Activated CD4-positive, alpha-beta memory T cell treated with anti-CD3 and anti-CD28 coated beads for 36 hours (primary cell): ENCODE measurements around the gene DHCR7. TPM values are rescaled to one million over a fixed set of nuclear protein-coding genes. Genes with fewer than 3 reads are reported as not detected.

Experiments
- CTCF ChIA-PET: fragments of 350-600 bp; sonication (Branson Sonifier 250); formaldehyde crosslinking; loops from one replicate; lab custom pipeline; 2021; ENCODE audit warnings: antibody characterized with exemption, inconsistent platforms; lab: Charles Lee
- POLR2A ChIA-PET: fragments of 350-600 bp; sonication (Branson Sonifier 250); formaldehyde crosslinking; loops from one replicate; lab custom pipeline; 2021; ENCODE audit warnings: antibody characterized with exemption; lab: Charles Lee
- DNase-seq: peaks from one replicate; pipeline ENCODE4 v3.0.0-alpha.2; 2020
- H3K27ac Mint-ChIP-seq: one replicate; pipeline ENCODE4 v1.8.0; 2021; ENCODE audit warnings: mixed read lengths
- H3K27me3 Mint-ChIP-seq: one replicate; pipeline ENCODE4 v1.8.0; 2021; ENCODE audit warnings: mixed read lengths
- H3K36me3 Mint-ChIP-seq: one replicate; pipeline ENCODE4 v1.8.0; 2021; ENCODE audit warnings: mixed read lengths
- H3K4me1 Mint-ChIP-seq: one replicate; pipeline ENCODE4 v1.8.0; 2021; ENCODE audit warnings: low read depth, mixed read lengths
- H3K4me3 Mint-ChIP-seq: one replicate; pipeline ENCODE4 v1.8.0; 2021; ENCODE audit warnings: mild to moderate bottlenecking, mixed read lengths
- H3K9me3 Mint-ChIP-seq: one replicate; pipeline ENCODE4 v1.8.0; 2021; ENCODE audit warnings: mixed read lengths
- intact Hi-C: fragments of 100-400 bp; cut with micrococcal nuclease; formaldehyde crosslinking; loops from one replicate; pipeline ENCODE4 v1.15.1; 2023
- total RNA-seq, 2 experiments: library from RNA; stranded (reverse); gene quantifications; one replicate each; pipeline ENCODE4 v1.2.3, GENCODE V29; 2021

DHCR7 gene
- total RNA-seq, 2 experiments from 2014 or later = 61.4 to 63.5 TPM

DNA sequence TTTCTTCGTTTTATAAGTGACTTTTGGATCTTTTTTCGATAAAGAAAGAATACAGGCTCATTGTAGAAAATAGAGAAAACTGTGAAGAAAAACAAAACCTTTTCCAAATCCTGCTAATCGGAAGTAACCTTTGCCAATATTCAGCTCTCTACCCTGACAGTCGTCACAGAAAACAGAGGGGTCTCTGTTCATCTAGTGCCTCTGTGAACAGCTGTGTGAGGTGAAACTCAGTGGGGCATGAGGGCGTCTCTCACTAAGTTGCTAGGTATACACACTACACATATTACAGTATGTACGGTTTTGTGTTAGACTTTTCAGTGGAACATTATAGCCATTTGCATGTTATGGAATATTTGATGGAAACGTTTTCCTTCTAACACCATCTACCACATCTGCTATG, 39.4 kb downstream of the DHCR7 start:
- Mint-ChIP-seq H3K9me3 (peaks cover 5% of the 10 kb centered on the region), H3K36me3 (no peaks in the 10 kb centered on the region), H3K27me3 (peaks cover 13% of the 10 kb centered on the region), H3K27ac (no peak overlapping the region), H3K4me3 (no peak overlapping the region), H3K4me1 (no peaks in the 10 kb centered on the region)
- ChIA-PET CTCF (interaction anchor here (0.8 kb wide), 1 partner anchor 11 kb away, joined by 3 read pairs; no protein-coding TSS in a partner anchor), POLR2A (no interaction called here)
- intact Hi-C loops = no loop called here
- DNase-seq = no peak

DNA sequence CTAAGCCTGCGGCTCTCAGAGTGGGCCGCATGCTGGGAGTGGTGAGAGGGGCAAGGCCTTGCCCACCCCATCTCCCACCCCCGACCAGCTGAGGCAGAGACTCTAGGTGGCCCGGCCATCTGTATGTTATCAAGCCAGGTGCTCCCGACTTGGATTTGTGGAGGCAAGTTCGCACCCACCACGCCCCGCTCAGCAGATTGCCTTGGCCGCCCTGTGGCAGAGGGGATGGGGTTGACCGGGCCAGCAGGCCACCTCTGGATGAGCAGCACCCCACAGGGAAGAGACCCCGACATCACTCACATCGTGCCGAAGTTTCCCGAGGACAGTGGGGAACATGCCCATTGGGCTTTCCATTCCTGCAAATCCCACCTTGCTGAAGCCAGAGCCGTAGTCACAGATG, 40.8 kb downstream of the DHCR7 start:
- H3K27ac Mint-ChIP-seq = no peak overlapping the region
- peaks cover 5% of the 10 kb centered on the region for H3K9me3 Mint-ChIP-seq
- H3K4me3 Mint-ChIP-seq = no peak overlapping the region
- ChIA-PET POLR2A (no interaction called here), CTCF (no interaction called here)
- peaks cover 11% of the 10 kb centered on the region for H3K27me3 Mint-ChIP-seq
- no peak for DNase-seq
- intact Hi-C loops = no loop called here
- H3K36me3 Mint-ChIP-seq = no peaks in the 10 kb centered on the region
- H3K4me1 Mint-ChIP-seq = no peaks in the 10 kb centered on the region

DNA sequence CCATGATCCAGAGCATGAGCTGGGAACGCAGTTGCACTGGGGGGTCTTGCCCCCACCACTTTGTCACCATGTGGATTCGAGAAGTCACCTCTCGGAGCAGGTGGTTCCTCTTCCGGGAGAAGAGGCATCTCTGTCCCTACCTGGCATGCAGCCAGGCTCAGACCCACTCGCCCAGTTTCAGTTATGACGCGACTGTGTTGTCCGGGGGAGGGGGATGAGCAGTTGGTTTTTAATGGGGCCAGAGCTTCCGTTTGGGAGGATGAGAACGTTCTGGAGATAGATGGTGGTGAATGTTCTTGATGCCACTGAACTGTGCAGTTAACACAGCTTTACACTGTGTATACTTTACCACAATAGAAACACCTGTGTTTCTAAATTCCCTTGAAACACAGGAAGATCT, 41.5 kb downstream of the DHCR7 start:
- Mint-ChIP-seq H3K36me3 (no peaks in the 10 kb centered on the region), H3K4me1 (no peaks in the 10 kb centered on the region), H3K27me3 (peaks cover 9% of the 10 kb centered on the region), H3K27ac (no peak overlapping the region), H3K9me3 (peaks cover 5% of the 10 kb centered on the region), H3K4me3 (no peak overlapping the region)
- POLR2A ChIA-PET = no interaction called here
- DNase-seq = no peak
- intact Hi-C loops = no loop called here
- CTCF ChIA-PET = interaction anchor here (0.5 kb wide), 1 partner anchor 519 kb away, joined by 4 read pairs; no protein-coding TSS in a partner anchor

DNA sequence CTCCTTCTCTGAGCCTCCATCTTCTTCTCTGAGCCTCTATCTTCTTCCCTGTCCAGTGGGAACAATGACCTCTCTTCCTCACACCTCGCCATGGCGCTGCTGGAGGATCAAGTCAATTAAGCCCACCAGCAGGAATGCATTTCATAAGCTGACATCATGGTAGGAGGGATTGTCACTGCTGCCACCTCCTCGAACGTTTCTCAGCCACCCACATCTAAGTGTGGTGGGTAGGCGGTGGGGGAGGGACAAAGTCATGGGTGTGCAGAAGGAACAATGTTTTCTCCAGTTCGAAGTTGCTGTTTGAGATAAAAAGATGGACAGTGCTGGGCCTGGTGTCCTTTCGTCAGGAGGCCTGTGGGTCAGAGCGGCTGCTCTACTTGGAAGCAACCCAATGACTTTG, 44.0 kb downstream of the DHCR7 start:
- no peaks in the 10 kb centered on the region for H3K27me3 Mint-ChIP-seq
- POLR2A ChIA-PET = no interaction called here
- CTCF ChIA-PET = no interaction called here
- intact Hi-C loops = no loop called here
- DNase-seq = no peak
- no peak overlapping the region for H3K4me3 Mint-ChIP-seq
- no peaks in the 10 kb centered on the region for H3K4me1 Mint-ChIP-seq
- H3K36me3 Mint-ChIP-seq = no peaks in the 10 kb centered on the region
- H3K9me3 Mint-ChIP-seq = no peaks in the 10 kb centered on the region
- no peak overlapping the region for H3K27ac Mint-ChIP-seq

DNA sequence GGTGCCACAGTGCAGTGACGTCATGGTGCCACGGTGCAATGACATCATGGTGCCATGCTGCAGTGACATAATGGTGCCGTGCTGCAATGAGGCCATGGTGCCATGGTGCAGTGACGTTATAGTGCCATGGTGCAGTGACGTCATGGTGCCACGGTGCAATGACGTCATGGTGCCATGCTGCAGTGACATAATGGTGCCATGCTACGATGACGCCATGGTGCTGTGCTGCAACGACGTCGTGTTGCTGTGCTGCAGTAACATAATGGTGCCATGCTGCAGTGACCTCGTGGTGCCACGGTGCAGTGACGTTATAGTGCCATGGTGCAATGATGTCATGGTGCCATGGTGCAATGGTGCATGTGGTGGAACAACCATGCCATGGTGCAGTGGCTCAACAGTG, 45.3 kb downstream of the DHCR7 start:
- no peaks in the 10 kb centered on the region for H3K9me3 Mint-ChIP-seq
- no peaks in the 10 kb centered on the region for H3K4me1 Mint-ChIP-seq
- intact Hi-C loops = no loop called here
- no peak overlapping the region for H3K27ac Mint-ChIP-seq
- no peaks in the 10 kb centered on the region for H3K36me3 Mint-ChIP-seq
- DNase-seq = no peak
- CTCF ChIA-PET = no interaction called here
- H3K4me3 Mint-ChIP-seq = no peak overlapping the region
- H3K27me3 Mint-ChIP-seq = no peaks in the 10 kb centered on the region
- POLR2A ChIA-PET = no interaction called here

DNA sequence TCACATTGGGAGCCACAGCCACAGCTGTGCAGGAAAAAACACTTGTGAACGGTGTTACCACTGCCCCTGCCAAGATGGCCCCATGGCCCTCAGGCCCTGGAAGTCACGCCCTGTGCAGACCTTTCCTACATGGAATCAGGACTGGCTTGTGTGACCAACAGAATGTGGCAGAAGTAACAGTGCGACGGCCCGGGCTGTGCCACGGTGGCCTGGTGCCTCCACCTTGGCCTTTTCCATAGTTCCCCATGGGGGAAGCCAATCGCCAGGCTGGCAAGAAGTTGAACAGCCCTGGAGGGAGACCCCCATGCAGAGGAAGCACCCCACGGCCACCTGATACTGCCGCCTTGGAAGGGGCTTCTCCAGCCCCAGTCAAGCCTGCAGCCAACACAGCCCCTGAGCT, 48.0 kb downstream of the DHCR7 start:
- Mint-ChIP-seq H3K4me3 (no peak overlapping the region), H3K27ac (no peak overlapping the region), H3K4me1 (no peaks in the 10 kb centered on the region), H3K27me3 (no peaks in the 10 kb centered on the region), H3K36me3 (no peaks in the 10 kb centered on the region), H3K9me3 (no peaks in the 10 kb centered on the region)
- no peak for DNase-seq
- intact Hi-C loops = no loop called here
- ChIA-PET POLR2A (no interaction called here), CTCF (no interaction called here)

DNA sequence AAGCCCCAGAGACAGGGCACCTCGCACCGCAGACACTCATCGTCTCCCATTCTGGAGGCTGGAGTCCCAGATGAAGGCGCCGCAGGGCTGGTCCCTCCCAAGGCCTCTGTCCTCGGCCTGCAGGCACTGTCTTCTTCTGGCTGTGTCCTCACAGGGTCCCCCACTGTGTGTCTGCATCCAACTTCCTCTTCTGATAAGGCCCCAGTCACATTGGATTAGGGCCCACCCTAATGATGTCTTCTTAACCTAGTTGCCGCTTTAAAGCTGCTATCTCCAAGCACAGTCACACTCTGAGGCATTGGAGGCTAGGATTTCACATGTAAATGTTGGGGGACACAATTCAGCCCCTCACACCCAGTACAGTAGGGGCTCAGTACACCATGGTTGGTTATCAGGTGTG, 48.9 kb downstream of the DHCR7 start:
- no peaks in the 10 kb centered on the region for H3K36me3 Mint-ChIP-seq
- DNase-seq = no peak
- POLR2A ChIA-PET = no interaction called here
- no peak overlapping the region for H3K27ac Mint-ChIP-seq
- no peak overlapping the region for H3K4me3 Mint-ChIP-seq
- H3K9me3 Mint-ChIP-seq = no peaks in the 10 kb centered on the region
- no peaks in the 10 kb centered on the region for H3K27me3 Mint-ChIP-seq
- CTCF ChIA-PET = no interaction called here
- no peaks in the 10 kb centered on the region for H3K4me1 Mint-ChIP-seq
- intact Hi-C loops = no loop called here

DNA sequence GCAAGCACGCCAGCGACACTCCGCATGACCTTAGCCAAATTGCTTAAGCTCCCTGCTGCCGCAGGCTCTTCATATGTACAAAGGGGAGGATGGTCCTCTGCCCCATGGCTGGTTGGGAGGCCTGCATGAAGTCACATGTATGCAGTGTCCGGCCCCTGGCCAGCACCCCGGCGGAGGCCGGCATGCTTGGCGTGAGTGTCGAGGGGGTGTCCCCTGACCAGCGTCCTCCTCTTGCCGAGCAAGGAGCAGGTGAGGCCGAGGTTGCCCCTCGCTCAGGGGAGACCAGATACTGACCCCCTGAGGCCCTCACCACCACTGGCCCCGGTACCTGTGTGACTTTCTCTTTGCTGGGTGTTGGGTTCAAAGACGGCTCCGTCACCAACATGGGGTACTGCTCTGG, 50.2 kb downstream of the DHCR7 start:
- no peaks in the 10 kb centered on the region for H3K36me3 Mint-ChIP-seq
- DNase-seq = no peak
- no peak overlapping the region for H3K27ac Mint-ChIP-seq
- H3K9me3 Mint-ChIP-seq = no peaks in the 10 kb centered on the region
- no peaks in the 10 kb centered on the region for H3K27me3 Mint-ChIP-seq
- intact Hi-C loops = no loop called here
- CTCF ChIA-PET = no interaction called here
- H3K4me1 Mint-ChIP-seq = no peaks in the 10 kb centered on the region
- H3K4me3 Mint-ChIP-seq = no peak overlapping the region
- POLR2A ChIA-PET = no interaction called here

DNA sequence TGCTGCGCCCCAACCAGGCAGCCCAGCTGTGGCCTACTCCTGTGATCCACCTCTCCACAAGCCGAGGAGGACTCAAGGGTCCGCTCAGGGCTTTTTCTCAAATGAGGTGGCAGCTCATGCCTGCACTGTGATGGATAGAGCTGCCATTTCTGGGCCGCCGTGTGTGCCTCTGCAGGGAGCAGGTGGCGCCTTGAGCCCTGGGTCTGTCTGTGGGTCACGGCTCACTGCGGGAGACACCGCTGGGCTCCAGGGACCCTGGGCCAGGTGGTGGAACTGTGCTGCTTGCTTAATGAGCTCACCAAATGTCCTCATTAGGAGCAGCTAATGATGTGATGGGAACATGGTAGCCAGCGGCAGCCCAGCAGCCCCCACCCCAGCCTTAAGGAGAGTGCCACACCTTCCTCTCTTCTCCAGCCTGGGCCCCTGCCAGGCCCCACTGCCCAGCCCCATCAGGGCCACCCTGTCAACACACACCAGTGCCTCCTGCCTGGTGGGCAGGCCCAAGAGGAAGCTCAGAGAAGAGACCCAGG, 50.8 kb downstream of the DHCR7 start:
- no peak for DNase-seq
- Mint-ChIP-seq H3K9me3 (no peaks in the 10 kb centered on the region), H3K36me3 (no peaks in the 10 kb centered on the region), H3K27me3 (no peaks in the 10 kb centered on the region), H3K4me1 (no peaks in the 10 kb centered on the region), H3K4me3 (no peak overlapping the region), H3K27ac (no peak overlapping the region)
- POLR2A ChIA-PET = no interaction called here
- intact Hi-C loops = no loop called here
- CTCF ChIA-PET = no interaction called here

DNA sequence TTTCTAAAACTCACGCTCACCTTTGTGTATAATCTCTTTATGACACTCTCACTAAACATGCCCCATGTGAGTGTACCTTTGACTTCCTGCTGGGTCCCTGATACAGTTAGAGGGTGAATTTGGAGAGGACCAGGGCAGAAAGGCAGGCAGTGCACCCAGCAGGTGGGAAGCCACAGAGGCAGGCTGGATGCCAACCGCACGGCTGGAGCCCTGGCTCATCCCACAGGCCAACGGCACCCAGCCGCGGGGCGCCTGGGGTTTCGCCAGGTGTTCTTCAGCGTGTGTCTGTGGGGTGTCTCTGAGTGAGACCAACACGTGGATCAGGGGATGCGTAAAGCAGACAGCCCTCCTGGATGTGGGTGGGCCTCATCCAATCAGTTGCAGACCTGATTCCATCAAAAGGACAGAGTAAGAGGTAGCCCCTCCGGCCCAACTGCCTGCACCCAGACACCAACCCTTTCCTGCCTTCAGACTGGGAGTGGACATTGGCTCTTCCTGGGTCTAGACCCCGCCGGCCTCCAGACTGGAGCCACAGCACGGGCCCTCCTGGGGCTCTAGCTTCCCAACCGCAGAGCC, 51.6 kb downstream of the DHCR7 start:
- Mint-ChIP-seq H3K4me3 (no peak overlapping the region), H3K27ac (no peak overlapping the region), H3K4me1 (no peaks in the 10 kb centered on the region), H3K9me3 (no peaks in the 10 kb centered on the region), H3K27me3 (peaks cover 4% of the 10 kb centered on the region), H3K36me3 (no peaks in the 10 kb centered on the region)
- intact Hi-C loops = no loop called here
- no peak for DNase-seq
- POLR2A ChIA-PET = no interaction called here
- CTCF ChIA-PET = no interaction called here

DNA sequence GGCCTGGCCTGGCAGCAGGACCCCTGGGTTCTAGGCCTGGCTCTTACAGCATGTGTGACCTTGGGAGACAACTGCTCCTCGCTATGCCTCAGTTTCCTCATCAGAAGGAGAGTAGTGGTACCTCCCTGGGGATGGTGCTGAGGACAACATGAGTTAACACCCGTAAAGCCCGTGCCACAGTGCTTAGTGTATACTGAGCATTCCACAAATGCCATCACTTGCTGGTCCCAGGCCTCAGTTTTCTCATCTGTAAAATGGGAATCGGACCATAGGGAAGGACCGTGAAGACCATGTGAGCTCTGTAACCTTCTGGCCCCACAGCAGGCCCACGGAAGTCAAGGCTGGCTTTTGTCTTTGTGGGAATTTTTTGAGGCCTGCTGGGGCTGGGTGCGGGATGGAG, 52.4 kb downstream of the DHCR7 start:
- Mint-ChIP-seq H3K27me3 (peaks cover 4% of the 10 kb centered on the region), H3K36me3 (no peaks in the 10 kb centered on the region), H3K9me3 (no peaks in the 10 kb centered on the region), H3K27ac (no peak overlapping the region), H3K4me3 (no peak overlapping the region), H3K4me1 (no peaks in the 10 kb centered on the region)
- no peak for DNase-seq
- ChIA-PET CTCF (no interaction called here), POLR2A (no interaction called here)
- intact Hi-C loops = no loop called here

DNA sequence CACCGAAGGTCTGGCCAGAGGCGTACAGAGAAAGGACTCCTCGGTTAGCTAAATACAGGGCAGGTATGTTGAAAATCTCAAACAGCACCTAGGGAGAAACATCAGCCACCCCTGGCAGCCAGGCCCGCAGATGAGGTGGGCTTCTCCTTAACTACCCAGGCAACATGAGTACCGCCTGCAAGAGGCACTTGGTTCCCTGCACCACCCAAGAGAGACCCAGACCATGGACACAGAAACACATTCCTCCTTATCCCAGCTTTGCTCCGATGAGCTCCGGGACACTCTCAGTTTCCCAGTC, 53.0 kb downstream of the DHCR7 start:
- Mint-ChIP-seq H3K27me3 (peaks cover 4% of the 10 kb centered on the region), H3K9me3 (no peaks in the 10 kb centered on the region), H3K36me3 (no peaks in the 10 kb centered on the region), H3K4me1 (no peaks in the 10 kb centered on the region), H3K4me3 (no peak overlapping the region), H3K27ac (no peak overlapping the region)
- intact Hi-C loops = no loop called here
- ChIA-PET POLR2A (no interaction called here), CTCF (no interaction called here)
- DNase-seq = no peak

DNA sequence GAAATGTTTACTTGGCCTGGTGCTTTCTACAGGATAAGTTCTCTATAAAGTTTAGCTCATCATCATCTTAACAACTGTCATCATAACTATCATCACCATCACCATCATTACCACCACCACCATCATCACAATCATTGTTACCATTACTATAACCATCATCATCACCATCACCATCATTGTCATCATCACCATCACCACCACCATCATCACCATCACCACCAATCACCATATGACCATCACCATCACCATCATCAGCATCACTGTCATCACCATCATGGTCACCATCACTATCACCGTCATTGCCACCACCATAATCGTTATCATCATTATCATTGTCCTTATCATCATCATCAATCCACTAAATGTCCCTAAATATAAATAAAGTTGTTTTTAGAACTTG, 54.9 kb downstream of the DHCR7 start:
- H3K9me3 Mint-ChIP-seq = no peaks in the 10 kb centered on the region
- POLR2A ChIA-PET = no interaction called here
- H3K27ac Mint-ChIP-seq = no peak overlapping the region
- H3K27me3 Mint-ChIP-seq = peaks cover 4% of the 10 kb centered on the region
- intact Hi-C loops = no loop called here
- CTCF ChIA-PET = no interaction called here
- DNase-seq = no peak
- no peaks in the 10 kb centered on the region for H3K4me1 Mint-ChIP-seq
- no peaks in the 10 kb centered on the region for H3K36me3 Mint-ChIP-seq
- no peak overlapping the region for H3K4me3 Mint-ChIP-seq
